GM23338 (cell line): ENCODE measurements around the gene MED12L. TPM values are rescaled to one million over a fixed set of nuclear protein-coding genes. Genes with fewer than 3 reads are reported as not detected.

ENCODE experiments used
- ATAC-seq: fragments of 200-7000 bp; cut with Tn5 transposase; 3 replicates; pipeline ENCODE4 v1.9.1; 2020
- DNase-seq: peaks from one replicate; pipeline ENCODE4 v3.0.0-alpha.2; 2015; ENCODE audit warnings: low spot score
- H2AFZ ChIP-seq: fragments of 200-600 bp; sonication (generic); 2 replicates; pipeline ENCODE4 v1.8.0; 2016; ENCODE audit warnings: antibody characterized with exemption, mild to moderate bottlenecking, moderate library complexity
- H3F3A ChIP-seq: fragments of 200-600 bp; sonication (generic); replicated peaks from 2 replicates; pipeline ENCODE4 v1.8.0; 2017; ENCODE audit warnings: antibody characterized with exemption, mixed run types, low read depth
- H3K27ac ChIP-seq: fragments of 200-600 bp; sonication (generic); 2 replicates; pipeline ENCODE4 v1.6.1; 2016; ENCODE audit warnings: low read depth
- H3K27me3 ChIP-seq: fragments of 200-600 bp; sonication (generic); 2 replicates; pipeline ENCODE4 v1.8.0; 2016; ENCODE audit warnings: mild to moderate bottlenecking, mixed run types, moderate library complexity; ENCODE audit not compliant: insufficient read depth
- H3K36me3 ChIP-seq: fragments of 200-600 bp; sonication (generic); 2 replicates; pipeline ENCODE4 v1.8.0; 2016; ENCODE audit warnings: mild to moderate bottlenecking; ENCODE audit not compliant: insufficient read depth
- H3K4me1 ChIP-seq: fragments of 200-600 bp; sonication (generic); 2 replicates; pipeline ENCODE4 v1.8.0; 2016; ENCODE audit warnings: mild to moderate bottlenecking, moderate library complexity; ENCODE audit not compliant: insufficient read depth
- H3K4me2 ChIP-seq: fragments of 200-600 bp; sonication (generic); 2 replicates; pipeline ENCODE4 v1.7.1; 2017; ENCODE audit warnings: mixed run types
- H3K4me3 ChIP-seq: fragments of 200-600 bp; sonication (generic); 2 replicates; pipeline ENCODE4 v1.6.1; 2016; ENCODE audit warnings: mixed run types
- H3K79me2 ChIP-seq: fragments of 200-600 bp; sonication (generic); replicated peaks from 2 replicates; pipeline ENCODE4 v1.8.0; 2017; ENCODE audit warnings: mild to moderate bottlenecking; ENCODE audit not compliant: insufficient read depth
- H3K9me2 ChIP-seq: fragments of 200-600 bp; sonication (generic); 2 replicates; pipeline ENCODE4 v1.8.0; 2017; ENCODE audit not compliant: insufficient read depth
- H4K20me1 ChIP-seq: fragments of 200-600 bp; sonication (generic); replicated peaks from 2 replicates; pipeline ENCODE4 v1.8.0; 2017; ENCODE audit warnings: mild to moderate bottlenecking; ENCODE audit not compliant: insufficient read depth
- H3K27ac Mint-ChIP-seq: 2 replicates; pipeline ENCODE4 v1.8.0; 2020; ENCODE audit warnings: inconsistent platforms, mild to moderate bottlenecking, moderate library complexity, mixed read lengths
- H3K27me3 Mint-ChIP-seq: 3 replicates; pipeline ENCODE4 v1.8.0; 2022; ENCODE audit warnings: low read depth, mild to moderate bottlenecking, moderate library complexity, mixed read lengths, inconsistent platforms; ENCODE audit not compliant: insufficient read depth, poor library complexity
- H3K36me3 Mint-ChIP-seq: 3 replicates; pipeline ENCODE4 v1.8.0; 2021; ENCODE audit warnings: low read depth, mild to moderate bottlenecking, inconsistent platforms, moderate library complexity, mixed read lengths
- H3K4me1 Mint-ChIP-seq: 3 replicates; pipeline ENCODE4 v1.8.0; 2020; ENCODE audit warnings: mild to moderate bottlenecking, inconsistent platforms, mixed read lengths
- H3K4me3 Mint-ChIP-seq: 3 replicates; pipeline ENCODE4 v1.8.0; 2021; ENCODE audit warnings: moderate library complexity, mild to moderate bottlenecking, inconsistent platforms, mixed read lengths
- H3K9me3 Mint-ChIP-seq: 3 replicates; pipeline ENCODE4 v1.8.0; 2020; ENCODE audit warnings: moderate library complexity, mild to moderate bottlenecking, inconsistent platforms, mixed read lengths
- CREB1 ChIP-seq: fragments of 250-450 bp; sonication (Bioruptor Pico); IDR thresholded peaks from 2 replicates; pipeline ENCODE4 v1.5.0; 2020; ENCODE audit warnings: low read depth, mild to moderate bottlenecking, moderate library complexity
- EZH2 ChIP-seq: fragments of 200-600 bp; sonication (generic); IDR thresholded peaks from one replicate; pipeline ENCODE4 v1.8.0; 2017; ENCODE audit warnings: antibody characterized with exemption, mild to moderate bottlenecking, low read depth; ENCODE audit not compliant: unreplicated experiment
- EZH2phosphoT487 ChIP-seq: fragments of 200-600 bp; sonication (generic); IDR thresholded peaks from one replicate; pipeline ENCODE4 v1.8.1; 2018; ENCODE audit warnings: antibody characterized with exemption; ENCODE audit not compliant: unreplicated experiment
- JUNB ChIP-seq: IDR thresholded peaks from one replicate; pipeline ENCODE4 v1.6.1; 2016; ENCODE audit warnings: antibody characterized with exemption; ENCODE audit not compliant: unreplicated experiment
- NANOG ChIP-seq: IDR thresholded peaks from 2 replicates; pipeline ENCODE4 v1.6.1; 2016; ENCODE audit warnings: antibody characterized with exemption, borderline replicate concordance
- POLR2AphosphoS5 ChIP-seq: IDR thresholded peaks from 2 replicates; pipeline ENCODE4 v1.6.1; 2016; ENCODE audit warnings: antibody characterized with exemption, low read depth
- REST ChIP-seq: IDR thresholded peaks from one replicate; pipeline ENCODE4 v1.6.1; 2018; ENCODE audit warnings: antibody characterized with exemption; ENCODE audit not compliant: unreplicated experiment
- STAT1 ChIP-seq: IDR thresholded peaks from one replicate; pipeline ENCODE4 v1.6.1; 2016; ENCODE audit warnings: antibody characterized with exemption; ENCODE audit not compliant: unreplicated experiment
- ZNF114 ChIP-seq: fragments of 250-450 bp; sonication (Bioruptor Pico); IDR thresholded peaks from 2 replicates; pipeline ENCODE4 v1.5.0; 2020; ENCODE audit warnings: mild to moderate bottlenecking, moderate library complexity
- ZNF331 ChIP-seq: fragments of 250-450 bp; sonication (Bioruptor Pico); IDR thresholded peaks from 2 replicates; pipeline ENCODE4 v1.5.0; 2020; ENCODE audit warnings: low read depth, mild to moderate bottlenecking, moderate library complexity
- polyA plus RNA-seq: library from polyadenylated mRNA; unstranded; fragments of >200 nt; fragmentation: Nextera tagmentation; extraction: Ambion mirVana; gene quantifications from 2 replicates; pipeline ENCODE4 v1.2.1, GENCODE V29; 2016
- total RNA-seq: library from RNA; depleted of rRNA; stranded (reverse); fragments of >200 nt; shearing (Covaris generic); gene quantifications from 2 replicates; pipeline ENCODE4 v1.2.3, GENCODE V29; 2014
- TF ChIP-seq, protein P1 (sequence below), 2 experiments: fragments of 200-600 bp in 1 of 2; sonication (generic) in 1 of 2; conservative IDR thresholded peaks; 2 replicates each; pipeline versions ENCODE4 v1.5.1 to v1.6.1; 2016 to 2017; ENCODE audit warnings: antibody characterized with exemption in 2 of 2, low read depth in 2 of 2, mild to moderate bottlenecking in 2 of 2, moderate library complexity in 1 of 2
- TF ChIP-seq, protein P2 (sequence below): IDR thresholded peaks from 2 replicates; pipeline ENCODE4 v1.6.1; 2016; ENCODE audit warnings: antibody characterized with exemption
- TF ChIP-seq, protein P3 (sequence below): fragments of 250-450 bp; sonication (Bioruptor Pico); IDR thresholded peaks from 2 replicates; pipeline ENCODE4 v1.5.0; 2020; ENCODE audit warnings: mild to moderate bottlenecking, moderate library complexity

Gene MED12L
- total and polyA plus RNA-seq, 2 experiments from 2014 or later: 5.7 to 25.0 TPM

DNA sequence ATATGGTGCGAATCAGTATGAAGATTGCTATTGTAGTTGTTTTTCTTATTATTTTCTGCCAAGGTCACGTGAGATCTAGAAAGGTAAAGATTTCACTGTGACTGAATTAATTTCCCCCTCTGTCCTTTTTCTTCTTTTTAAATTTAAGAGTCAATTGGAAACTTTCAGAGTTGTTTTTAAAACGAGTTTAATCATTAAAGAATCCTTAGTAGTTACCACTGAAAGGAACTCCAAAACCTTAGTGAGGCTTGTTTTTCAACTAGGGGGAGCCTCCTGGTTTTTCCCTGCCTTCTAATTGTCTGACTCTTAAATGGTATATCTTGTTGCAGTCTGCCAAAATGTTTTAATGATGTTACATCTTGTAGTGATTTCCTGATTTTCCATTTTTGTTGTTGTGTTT is 281.5 kb downstream of the MED12L start:
- DNase-seq: no peak
- Histone ChIP-seq H4K20me1 (no peaks in the 10 kb centered on the region), H3K4me2 (no peak overlapping the region), H3K9me2 (no peaks in the 10 kb centered on the region), H3K79me2 (no peaks in the 10 kb centered on the region), H3K27me3 (no peaks in the 10 kb centered on the region), H3K36me3 (no peaks in the 10 kb centered on the region), H3K4me1 (peaks cover 5% of the 10 kb centered on the region; the same call in 1 of the 2 replicates), H3K27ac (no peak overlapping the region), H3K4me3 (no peak overlapping the region), H3F3A (no peaks in the 10 kb centered on the region), H2AFZ (no peak overlapping the region)
- TF ChIP-seq POLR2AphosphoS5 (no peak), EZH2 (no peak), NANOG (no peak), CREB1 (CRISPR knock-in tag) (no peak), JUNB (no peak), STAT1 (no peak), EZH2phosphoT487 (no peak), ZNF114 (CRISPR knock-in tag) (no peak), ZNF331 (CRISPR knock-in tag) (no peak), REST (no peak)
- TF ChIP-seq, protein P1, sequence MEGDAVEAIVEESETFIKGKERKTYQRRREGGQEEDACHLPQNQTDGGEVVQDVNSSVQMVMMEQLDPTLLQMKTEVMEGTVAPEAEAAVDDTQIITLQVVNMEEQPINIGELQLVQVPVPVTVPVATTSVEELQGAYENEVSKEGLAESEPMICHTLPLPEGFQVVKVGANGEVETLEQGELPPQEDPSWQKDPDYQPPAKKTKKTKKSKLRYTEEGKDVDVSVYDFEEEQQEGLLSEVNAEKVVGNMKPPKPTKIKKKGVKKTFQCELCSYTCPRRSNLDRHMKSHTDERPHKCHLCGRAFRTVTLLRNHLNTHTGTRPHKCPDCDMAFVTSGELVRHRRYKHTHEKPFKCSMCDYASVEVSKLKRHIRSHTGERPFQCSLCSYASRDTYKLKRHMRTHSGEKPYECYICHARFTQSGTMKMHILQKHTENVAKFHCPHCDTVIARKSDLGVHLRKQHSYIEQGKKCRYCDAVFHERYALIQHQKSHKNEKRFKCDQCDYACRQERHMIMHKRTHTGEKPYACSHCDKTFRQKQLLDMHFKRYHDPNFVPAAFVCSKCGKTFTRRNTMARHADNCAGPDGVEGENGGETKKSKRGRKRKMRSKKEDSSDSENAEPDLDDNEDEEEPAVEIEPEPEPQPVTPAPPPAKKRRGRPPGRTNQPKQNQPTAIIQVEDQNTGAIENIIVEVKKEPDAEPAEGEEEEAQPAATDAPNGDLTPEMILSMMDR (conservative IDR thresholded peaks at IDR 0.05; ENCODE audit: low read depth in 2 of 2): no peak
- TF ChIP-seq, protein P2, sequence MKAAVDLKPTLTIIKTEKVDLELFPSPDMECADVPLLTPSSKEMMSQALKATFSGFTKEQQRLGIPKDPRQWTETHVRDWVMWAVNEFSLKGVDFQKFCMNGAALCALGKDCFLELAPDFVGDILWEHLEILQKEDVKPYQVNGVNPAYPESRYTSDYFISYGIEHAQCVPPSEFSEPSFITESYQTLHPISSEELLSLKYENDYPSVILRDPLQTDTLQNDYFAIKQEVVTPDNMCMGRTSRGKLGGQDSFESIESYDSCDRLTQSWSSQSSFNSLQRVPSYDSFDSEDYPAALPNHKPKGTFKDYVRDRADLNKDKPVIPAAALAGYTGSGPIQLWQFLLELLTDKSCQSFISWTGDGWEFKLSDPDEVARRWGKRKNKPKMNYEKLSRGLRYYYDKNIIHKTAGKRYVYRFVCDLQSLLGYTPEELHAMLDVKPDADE: no peak
- TF ChIP-seq, protein P3, sequence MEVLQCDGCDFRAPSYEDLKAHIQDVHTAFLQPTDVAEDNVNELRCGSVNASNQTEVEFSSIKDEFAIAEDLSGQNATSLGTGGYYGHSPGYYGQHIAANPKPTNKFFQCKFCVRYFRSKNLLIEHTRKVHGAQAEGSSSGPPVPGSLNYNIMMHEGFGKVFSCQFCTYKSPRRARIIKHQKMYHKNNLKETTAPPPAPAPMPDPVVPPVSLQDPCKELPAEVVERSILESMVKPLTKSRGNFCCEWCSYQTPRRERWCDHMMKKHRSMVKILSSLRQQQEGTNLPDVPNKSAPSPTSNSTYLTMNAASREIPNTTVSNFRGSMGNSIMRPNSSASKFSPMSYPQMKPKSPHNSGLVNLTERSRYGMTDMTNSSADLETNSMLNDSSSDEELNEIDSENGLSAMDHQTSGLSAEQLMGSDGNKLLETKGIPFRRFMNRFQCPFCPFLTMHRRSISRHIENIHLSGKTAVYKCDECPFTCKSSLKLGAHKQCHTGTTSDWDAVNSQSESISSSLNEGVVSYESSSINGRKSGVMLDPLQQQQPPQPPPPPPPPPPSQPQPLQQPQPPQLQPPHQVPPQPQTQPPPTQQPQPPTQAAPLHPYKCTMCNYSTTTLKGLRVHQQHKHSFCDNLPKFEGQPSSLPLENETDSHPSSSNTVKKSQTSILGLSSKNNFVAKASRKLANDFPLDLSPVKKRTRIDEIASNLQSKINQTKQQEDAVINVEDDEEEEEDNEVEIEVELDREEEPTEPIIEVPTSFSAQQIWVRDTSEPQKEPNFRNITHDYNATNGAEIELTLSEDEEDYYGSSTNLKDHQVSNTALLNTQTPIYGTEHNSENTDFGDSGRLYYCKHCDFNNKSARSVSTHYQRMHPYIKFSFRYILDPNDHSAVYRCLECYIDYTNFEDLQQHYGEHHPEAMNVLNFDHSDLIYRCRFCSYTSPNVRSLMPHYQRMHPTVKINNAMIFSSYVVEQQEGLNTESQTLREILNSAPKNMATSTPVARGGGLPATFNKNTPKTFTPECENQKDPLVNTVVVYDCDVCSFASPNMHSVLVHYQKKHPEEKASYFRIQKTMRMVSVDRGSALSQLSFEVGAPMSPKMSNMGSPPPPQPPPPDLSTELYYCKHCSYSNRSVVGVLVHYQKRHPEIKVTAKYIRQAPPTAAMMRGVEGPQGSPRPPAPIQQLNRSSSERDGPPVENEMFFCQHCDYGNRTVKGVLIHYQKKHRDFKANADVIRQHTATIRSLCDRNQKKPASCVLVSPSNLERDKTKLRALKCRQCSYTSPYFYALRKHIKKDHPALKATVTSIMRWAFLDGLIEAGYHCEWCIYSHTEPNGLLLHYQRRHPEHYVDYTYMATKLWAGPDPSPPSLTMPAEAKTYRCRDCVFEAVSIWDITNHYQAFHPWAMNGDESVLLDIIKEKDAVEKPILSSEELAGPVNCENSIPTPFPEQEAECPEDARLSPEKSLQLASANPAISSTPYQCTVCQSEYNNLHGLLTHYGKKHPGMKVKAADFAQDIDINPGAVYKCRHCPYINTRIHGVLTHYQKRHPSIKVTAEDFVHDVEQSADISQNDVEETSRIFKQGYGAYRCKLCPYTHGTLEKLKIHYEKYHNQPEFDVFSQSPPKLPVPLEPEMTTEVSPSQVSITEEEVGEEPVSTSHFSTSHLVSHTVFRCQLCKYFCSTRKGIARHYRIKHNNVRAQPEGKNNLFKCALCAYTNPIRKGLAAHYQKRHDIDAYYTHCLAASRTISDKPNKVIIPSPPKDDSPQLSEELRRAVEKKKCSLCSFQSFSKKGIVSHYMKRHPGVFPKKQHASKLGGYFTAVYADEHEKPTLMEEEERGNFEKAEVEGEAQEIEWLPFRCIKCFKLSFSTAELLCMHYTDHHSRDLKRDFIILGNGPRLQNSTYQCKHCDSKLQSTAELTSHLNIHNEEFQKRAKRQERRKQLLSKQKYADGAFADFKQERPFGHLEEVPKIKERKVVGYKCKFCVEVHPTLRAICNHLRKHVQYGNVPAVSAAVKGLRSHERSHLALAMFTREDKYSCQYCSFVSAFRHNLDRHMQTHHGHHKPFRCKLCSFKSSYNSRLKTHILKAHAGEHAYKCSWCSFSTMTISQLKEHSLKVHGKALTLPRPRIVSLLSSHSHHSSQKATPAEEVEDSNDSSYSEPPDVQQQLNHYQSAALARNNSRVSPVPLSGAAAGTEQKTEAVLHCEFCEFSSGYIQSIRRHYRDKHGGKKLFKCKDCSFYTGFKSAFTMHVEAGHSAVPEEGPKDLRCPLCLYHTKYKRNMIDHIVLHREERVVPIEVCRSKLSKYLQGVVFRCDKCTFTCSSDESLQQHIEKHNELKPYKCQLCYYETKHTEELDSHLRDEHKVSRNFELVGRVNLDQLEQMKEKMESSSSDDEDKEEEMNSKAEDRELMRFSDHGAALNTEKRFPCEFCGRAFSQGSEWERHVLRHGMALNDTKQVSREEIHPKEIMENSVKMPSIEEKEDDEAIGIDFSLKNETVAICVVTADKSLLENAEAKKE (CRISPR knock-in tag): no peak
- Mint-ChIP-seq H3K4me1 (peaks cover 28% of the 10 kb centered on the region), H3K27ac (peak overlapping the region; percentile 13; the same call in 1 of the 2 replicates), H3K36me3 (peaks cover 4% of the 10 kb centered on the region; the same call in 1 of the 3 replicates), H3K9me3 (no peaks in the 10 kb centered on the region), H3K4me3 (no peak overlapping the region), H3K27me3 (no peaks in the 10 kb centered on the region)
- no peak for ATAC-seq
